ENCODE results near the gene PPIF.

Gene PPIF

DNA sequence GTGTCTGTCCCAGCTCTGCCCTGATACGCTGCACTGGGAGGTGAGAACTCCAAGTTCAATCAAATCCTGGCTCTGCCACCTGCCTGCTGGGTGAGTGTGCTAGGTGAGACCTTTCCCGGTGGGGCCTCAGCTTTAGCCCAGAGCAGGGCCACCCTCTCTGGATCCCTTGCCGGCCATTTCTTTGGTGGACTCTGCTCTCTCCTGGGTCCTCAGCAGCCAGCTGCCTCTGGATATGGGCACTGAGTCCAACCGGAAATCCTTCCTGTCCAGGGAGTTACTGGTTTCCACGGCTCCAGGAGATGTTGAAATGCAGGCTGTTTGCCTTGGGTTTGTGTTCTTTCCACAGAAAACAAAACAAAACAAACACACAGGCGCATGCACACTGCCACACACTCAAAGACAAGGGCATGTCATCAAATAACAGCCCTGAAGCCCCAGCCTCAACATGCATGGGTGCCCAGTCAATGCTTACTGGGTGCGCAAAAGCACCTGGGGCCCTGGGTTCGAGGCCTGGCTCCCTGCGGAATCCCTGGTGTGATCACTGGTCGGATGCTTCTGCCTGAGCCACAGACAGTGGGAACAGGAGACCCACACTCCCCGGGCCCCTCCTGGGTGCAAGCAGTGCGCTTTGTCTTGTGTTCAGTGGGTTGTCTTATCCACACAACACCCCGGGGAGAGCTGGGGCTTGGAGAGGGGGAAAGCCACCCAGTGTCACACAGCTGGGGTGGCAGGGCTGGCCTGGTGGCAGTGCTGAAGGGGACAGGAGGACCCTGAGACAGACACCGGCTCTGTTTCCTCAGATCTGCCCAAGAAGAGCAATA is 33.1 kb downstream of the PPIF start:
- H3K27me3 ChIP-seq = peaks cover 3% of the 10 kb centered on the region
- H3K27ac ChIP-seq = no peak overlapping the region
- no peak overlapping the region for H3K4me3 ChIP-seq (ENCODE audit: low read depth in 1 of 2, low read length in 1 of 2)
- TF ChIP-seq, protein P1, sequence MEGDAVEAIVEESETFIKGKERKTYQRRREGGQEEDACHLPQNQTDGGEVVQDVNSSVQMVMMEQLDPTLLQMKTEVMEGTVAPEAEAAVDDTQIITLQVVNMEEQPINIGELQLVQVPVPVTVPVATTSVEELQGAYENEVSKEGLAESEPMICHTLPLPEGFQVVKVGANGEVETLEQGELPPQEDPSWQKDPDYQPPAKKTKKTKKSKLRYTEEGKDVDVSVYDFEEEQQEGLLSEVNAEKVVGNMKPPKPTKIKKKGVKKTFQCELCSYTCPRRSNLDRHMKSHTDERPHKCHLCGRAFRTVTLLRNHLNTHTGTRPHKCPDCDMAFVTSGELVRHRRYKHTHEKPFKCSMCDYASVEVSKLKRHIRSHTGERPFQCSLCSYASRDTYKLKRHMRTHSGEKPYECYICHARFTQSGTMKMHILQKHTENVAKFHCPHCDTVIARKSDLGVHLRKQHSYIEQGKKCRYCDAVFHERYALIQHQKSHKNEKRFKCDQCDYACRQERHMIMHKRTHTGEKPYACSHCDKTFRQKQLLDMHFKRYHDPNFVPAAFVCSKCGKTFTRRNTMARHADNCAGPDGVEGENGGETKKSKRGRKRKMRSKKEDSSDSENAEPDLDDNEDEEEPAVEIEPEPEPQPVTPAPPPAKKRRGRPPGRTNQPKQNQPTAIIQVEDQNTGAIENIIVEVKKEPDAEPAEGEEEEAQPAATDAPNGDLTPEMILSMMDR (IDR thresholded peaks at IDR 0.05) = no peak
- no peaks in the 10 kb centered on the region for H3K4me1 ChIP-seq (ENCODE audit: control insufficient read depth in 1 of 2, insufficient read depth in 1 of 2, low read depth in 1 of 2, low read length in 1 of 2)
- H3K9me3 ChIP-seq = no peaks in the 10 kb centered on the region
- H3K36me3 ChIP-seq = no peaks in the 10 kb centered on the region

DNA sequence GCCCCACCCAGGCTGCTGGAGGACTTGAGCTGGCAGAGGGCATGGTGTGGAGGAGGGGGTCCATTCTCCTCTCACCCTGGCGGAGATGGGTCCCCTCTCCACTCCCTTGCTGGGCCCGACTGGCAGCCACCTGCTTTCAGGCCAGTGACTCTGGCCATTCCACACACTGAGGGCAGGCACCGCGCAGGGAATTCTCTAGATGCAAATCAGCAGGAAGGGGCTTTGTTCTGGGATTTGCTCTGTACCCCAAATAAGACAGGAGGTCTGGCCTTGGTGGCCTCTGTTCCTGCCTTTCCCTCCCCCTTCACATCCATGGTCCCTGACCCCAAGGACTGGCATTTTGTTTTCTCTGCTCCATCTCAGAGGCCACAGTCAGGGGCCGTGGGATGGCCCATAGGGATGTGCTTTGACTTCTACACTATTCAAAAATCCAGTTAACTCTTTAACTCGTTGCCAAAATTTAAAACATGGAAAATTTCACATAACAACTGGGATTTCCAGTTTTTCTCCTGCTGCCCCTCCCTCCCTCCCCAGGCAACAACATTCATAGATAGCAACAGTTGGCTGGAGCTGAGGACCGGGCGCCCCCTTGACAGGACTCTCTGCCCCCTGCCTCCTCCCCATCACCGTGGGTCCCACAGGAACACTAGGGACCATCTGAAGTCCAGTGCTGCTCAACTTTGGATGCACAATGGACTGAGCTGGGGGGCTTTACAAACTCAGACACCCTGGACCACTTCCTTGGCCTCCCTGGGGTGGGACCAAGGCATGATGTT is 33.9 kb downstream of the PPIF start:
- H3K4me1 ChIP-seq (ENCODE audit: control insufficient read depth in 1 of 2, insufficient read depth in 1 of 2, low read depth in 1 of 2, low read length in 1 of 2) = no peaks in the 10 kb centered on the region
- TF ChIP-seq, protein P1 (IDR thresholded peaks at IDR 0.05) = no peak
- no peak overlapping the region for H3K4me3 ChIP-seq (ENCODE audit: low read depth in 1 of 2, low read length in 1 of 2)
- H3K27me3 ChIP-seq = peaks cover 3% of the 10 kb centered on the region
- H3K27ac ChIP-seq = no peak overlapping the region
- no peaks in the 10 kb centered on the region for H3K9me3 ChIP-seq
- no peaks in the 10 kb centered on the region for H3K36me3 ChIP-seq

DNA sequence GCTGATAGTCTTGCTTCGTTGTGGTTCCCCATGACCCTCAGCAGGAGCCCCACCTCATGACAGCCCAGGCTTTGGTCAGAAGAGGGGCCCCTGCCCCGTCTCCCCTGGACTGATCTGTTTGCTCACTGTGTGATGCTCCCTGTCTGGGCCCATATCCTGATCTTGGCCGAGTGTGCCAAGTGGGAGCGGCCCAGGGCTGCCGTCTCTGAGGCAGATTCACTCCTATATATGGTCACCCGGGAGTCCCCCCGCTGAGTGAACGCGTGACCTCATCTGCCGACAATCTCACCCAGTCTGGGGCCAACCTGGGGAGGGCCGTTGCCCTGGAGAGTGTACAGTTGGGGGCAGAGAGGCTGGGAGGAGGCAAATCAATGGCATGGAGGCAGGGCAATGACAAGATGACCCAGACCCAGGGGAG is 34.5 kb downstream of the PPIF start:
- Histone ChIP-seq H3K27ac (no peak overlapping the region), H3K36me3 (no peaks in the 10 kb centered on the region), H3K4me1 (ENCODE audit: control insufficient read depth in 1 of 2, insufficient read depth in 1 of 2, low read depth in 1 of 2, low read length in 1 of 2) (no peaks in the 10 kb centered on the region)

DNA sequence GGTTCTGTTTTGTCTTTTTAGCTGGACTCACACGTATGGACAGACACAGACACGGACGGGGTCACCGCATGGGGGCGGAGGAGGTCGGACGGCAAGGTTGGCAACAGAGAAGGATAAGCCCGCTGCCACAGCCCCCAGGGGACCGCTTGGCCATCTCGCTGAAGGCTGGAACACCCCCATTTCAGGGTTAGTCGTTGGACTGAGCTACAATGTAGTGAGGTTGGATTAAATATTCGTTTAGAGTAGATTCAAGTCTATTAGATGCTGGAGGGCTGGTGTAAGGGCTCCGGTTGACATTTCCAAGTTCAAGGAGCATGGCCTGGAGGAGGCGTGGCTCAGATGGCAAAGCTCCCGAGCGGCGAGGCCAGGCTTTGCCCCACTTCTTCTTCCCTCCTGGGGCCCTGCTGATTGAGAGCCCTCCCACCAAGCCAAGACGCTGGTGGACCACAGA is 35.2 kb downstream of the PPIF start:
- H3K36me3 ChIP-seq = no peaks in the 10 kb centered on the region
- H3K4me3 ChIP-seq (ENCODE audit: low read depth in 1 of 2, low read length in 1 of 2) = no peak overlapping the region
- H3K27me3 ChIP-seq = peaks cover 3% of the 10 kb centered on the region
- H3K4me1 ChIP-seq (ENCODE audit: control insufficient read depth in 1 of 2, insufficient read depth in 1 of 2, low read depth in 1 of 2, low read length in 1 of 2) = no peaks in the 10 kb centered on the region
- H3K9me3 ChIP-seq = no peaks in the 10 kb centered on the region
- no peak overlapping the region for H3K27ac ChIP-seq
- TF ChIP-seq, protein P1 (IDR thresholded peaks at IDR 0.05) = no peak

More for the DNA sequence above, 34.5 kb downstream of the PPIF start:
- Histone ChIP-seq H3K27me3 (peaks cover 3% of the 10 kb centered on the region), H3K4me3 (ENCODE audit: low read depth in 1 of 2, low read length in 1 of 2) (no peak overlapping the region), H3K9me3 (no peaks in the 10 kb centered on the region)
- TF ChIP-seq, protein P1 (IDR thresholded peaks at IDR 0.05) = no peak

DNA sequence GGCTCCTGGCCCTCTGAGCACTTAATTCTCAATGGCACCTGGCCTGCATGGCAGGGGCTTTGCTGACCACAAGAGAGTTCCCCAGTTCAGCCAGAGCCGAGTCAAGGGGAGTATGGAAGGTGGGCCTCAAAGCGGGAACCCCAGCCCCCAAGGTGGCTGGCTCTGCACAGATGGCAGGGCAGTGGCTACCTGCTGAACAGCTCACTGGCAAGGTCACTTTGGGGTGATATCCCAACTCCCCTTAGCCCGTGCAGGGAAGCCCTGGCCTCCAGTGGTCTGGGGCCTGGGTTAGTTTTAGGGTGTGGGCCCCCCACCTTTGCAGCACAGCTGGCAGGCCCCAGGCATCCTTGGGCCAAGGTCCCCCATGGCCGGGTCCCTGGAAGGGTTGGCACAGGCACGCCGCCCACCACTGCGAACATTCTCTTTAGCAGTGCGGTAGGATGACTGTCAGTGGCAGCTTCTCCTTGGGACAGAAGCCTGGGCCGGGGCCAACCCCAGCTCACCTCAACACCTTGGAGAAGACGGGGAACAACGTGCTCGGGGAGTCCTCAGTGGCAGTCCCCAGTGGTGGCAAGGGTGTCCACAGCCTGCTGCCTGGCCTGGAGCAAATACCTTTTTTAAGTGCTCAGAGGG is 36.8 kb downstream of the PPIF start:
- Histone ChIP-seq H3K36me3 (no peaks in the 10 kb centered on the region), H3K9me3 (no peaks in the 10 kb centered on the region), H3K27me3 (peaks cover 3% of the 10 kb centered on the region), H3K27ac (no peak overlapping the region), H3K4me1 (ENCODE audit: control insufficient read depth in 1 of 2, insufficient read depth in 1 of 2, low read depth in 1 of 2, low read length in 1 of 2) (no peaks in the 10 kb centered on the region), H3K4me3 (ENCODE audit: low read depth in 1 of 2, low read length in 1 of 2) (no peak overlapping the region)
- TF ChIP-seq, protein P1 (IDR thresholded peaks at IDR 0.05) = no peak

Measured in neutrophil (primary cell).